Sigmoid colon (tissue), 7 donors: ENCODE measurements around the gene STK32A. TPM values are rescaled to one million over a fixed set of nuclear protein-coding genes. Genes with fewer than 3 reads are reported as not detected.

Experiments used
- DNase-seq: peaks from one replicate; pipeline ENCODE4 v3.0.0-alpha.2; 2019
- H3K27ac ChIP-seq, 4 donors: fragments of 200-600 bp; sonication (generic); one replicate each; pipeline ENCODE4 v1.5.1; 2016 to 2019; ENCODE audit warnings: mild to moderate bottlenecking in 1 of 4
- H3K27me3 ChIP-seq, 3 donors: fragments of 200-600 bp; sonication (generic); one replicate each; pipeline ENCODE4 v1.5.1; 2019; ENCODE audit warnings: mild to moderate bottlenecking in 1 of 3
- H3K36me3 ChIP-seq, 4 donors: fragments of 200-600 bp; sonication (generic); one replicate each; pipeline ENCODE4 v1.5.1; 2016 to 2019
- H3K4me1 ChIP-seq, 4 donors: fragments of 200-600 bp; sonication (generic); one replicate each; pipeline ENCODE4 v1.5.1; 2017 to 2019
- H3K4me3 ChIP-seq, 4 donors: fragments of 200-600 bp; sonication (generic); one replicate each; pipeline ENCODE4 v1.5.1; 2017 to 2019; ENCODE audit warnings: mild to moderate bottlenecking in 2 of 4, moderate library complexity in 1 of 4
- H3K9me3 ChIP-seq, 4 donors: fragments of 200-600 bp in 3 of 4; sonication (generic) in 3 of 4; one replicate each; pipeline versions ENCODE4 v1.5.1 to v1.6.1; 2013 to 2019
- CTCF ChIP-seq, 4 experiments: fragments of 450-650 bp in 3 of 4; fragments of 200-600 bp in 1 of 4; IDR thresholded peaks; one replicate each; pipeline ENCODE4 v1.5.1; 2016 to 2019; ENCODE audit warnings: antibody characterized with exemption in 4 of 4, mild to moderate bottlenecking in 3 of 4, moderate library complexity in 2 of 4
- EP300 ChIP-seq, 4 donors: sonication (generic); formaldehyde crosslinking; IDR thresholded peaks; one replicate each; pipeline ENCODE4 v1.6.1; 2017; ENCODE audit warnings: antibody characterized with exemption in 4 of 4
- POLR2A ChIP-seq, 2 donors: fragments of 450-650 bp; IDR thresholded peaks; one replicate each; pipeline ENCODE4 v1.6.1; 2016; ENCODE audit warnings: antibody characterized with exemption in 2 of 2, mild to moderate bottlenecking in 2 of 2, moderate library complexity in 2 of 2
- POLR2AphosphoS5 ChIP-seq, 4 donors: sonication (generic); formaldehyde crosslinking; IDR thresholded peaks; one replicate each; pipeline ENCODE4 v1.6.1; 2017; ENCODE audit warnings: antibody characterized with exemption in 4 of 4
- WGBS, 2 donors: extraction: QIAGEN DNeasy Blood & Tissue Kit; methylation state at CpG; one replicate each; pipeline ENCODE4 v1.1.7; 2013; 5-methylcytosine and 5-hydroxymethylcytosine counted together
- intact Hi-C: fragments of 100-400 bp; cut with DNase I; formaldehyde crosslinking; loops from one replicate; pipeline ENCODE4 v1.15.1; 2023
- polyA plus RNA-seq, 3 donors: library from polyadenylated mRNA; stranded (reverse); fragments of 200-250 nt; gene quantifications; one replicate each; pipeline ENCODE4 v1.2.3, GENCODE V29; 2013
- total RNA-seq, 4 donors: library from RNA; depleted of rRNA; stranded (reverse); fragments of >200 nt; gene quantifications; one replicate each; pipeline ENCODE4 v1.1.0, GENCODE V29; 2016
- donor health status: healthy with polysubstance abuse.
- donor health status: Bipolar disorder and iron deficiency.
- donor health status: healthy.

Gene STK32A
- total and polyA plus RNA-seq, 7 donors = under 0.01 to 9.1 (median 4.5) TPM; not detected in 1

GRCh38 chr5:147190331-147190730 is 44.5 kb upstream of the STK32A start:
- Histone ChIP-seq H3K36me3 (no peaks in the 10 kb centered on the region), H3K4me3 (no peak overlapping the region), H3K27ac (no peak overlapping the region), H3K27me3 (no peaks in the 10 kb centered on the region), H3K9me3 (no peaks in the 10 kb centered on the region), H3K4me1 (peaks cover 0 to 4% (median 1%) of the 10 kb centered on the region in 4 donors)
- DNase-seq = no peak
- TF ChIP-seq POLR2A (IDR thresholded peaks at IDR 0.05) = no peak
- no peak for TF ChIP-seq EP300 (IDR thresholded peaks at IDR 0.05)
- TF ChIP-seq POLR2AphosphoS5 (IDR thresholded peaks at IDR 0.05) = no peak
- no peak for TF ChIP-seq CTCF (IDR thresholded peaks at IDR 0.05)
- WGBS, 2 donors = 50 to 63% methylated on average over 1 of the region's 1 CpG
- intact Hi-C loops = no loop called here

GRCh38 chr5:147193123-147193522 is 41.7 kb upstream of the STK32A start:
- DNase-seq = no peak
- no peak overlapping the region for H3K27ac ChIP-seq
- no peak for TF ChIP-seq EP300 (IDR thresholded peaks at IDR 0.05)
- no peak for TF ChIP-seq CTCF (IDR thresholded peaks at IDR 0.05)
- TF ChIP-seq POLR2A (IDR thresholded peaks at IDR 0.05) = no peak
- TF ChIP-seq POLR2AphosphoS5 (IDR thresholded peaks at IDR 0.05) = no peak
- H3K4me3 ChIP-seq = no peak overlapping the region
- WGBS, 2 donors = 72 to 84% methylated on average over 1 of the region's 1 CpG
- no peaks in the 10 kb centered on the region for H3K36me3 ChIP-seq
- no peaks in the 10 kb centered on the region for H3K27me3 ChIP-seq
- no peaks in the 10 kb centered on the region for H3K9me3 ChIP-seq
- H3K4me1 ChIP-seq = peaks cover 0 to 4% (median 1%) of the 10 kb centered on the region in 4 donors
- intact Hi-C loops = no loop called here

- Histone ChIP-seq H3K27ac (no peak overlapping the region), H3K27me3 (no peaks in the 10 kb centered on the region), H3K4me1 (no peaks in the 10 kb centered on the region), H3K4me3 (no peak overlapping the region), H3K9me3 (no peaks in the 10 kb centered on the region), H3K36me3 (no peaks in the 10 kb centered on the region)
- TF ChIP-seq CTCF (IDR thresholded peaks at IDR 0.05) = no peak
- no peak for TF ChIP-seq EP300 (IDR thresholded peaks at IDR 0.05)
- no peak for TF ChIP-seq POLR2A (IDR thresholded peaks at IDR 0.05)
- no peak for TF ChIP-seq POLR2AphosphoS5 (IDR thresholded peaks at IDR 0.05)
- no peak for DNase-seq
- intact Hi-C loops = no loop called here
- WGBS, 2 donors = 49 to 71% methylated on average over 5 of the region's 5 CpGs
These were observed 34.8 kb upstream of the STK32A start for GRCh38 chr5:147200004-147200403.

GRCh38 chr5:147203213-147203612 is 31.6 kb upstream of the STK32A start:
- Histone ChIP-seq H3K4me3 (no peak overlapping the region), H3K4me1 (no peaks in the 10 kb centered on the region), H3K36me3 (no peaks in the 10 kb centered on the region), H3K9me3 (no peaks in the 10 kb centered on the region), H3K27ac (no peak overlapping the region), H3K27me3 (no peaks in the 10 kb centered on the region)
- intact Hi-C loops = no loop called here
- DNase-seq = no peak
- 56 to 74% methylated on average over 4 of the region's 4 CpGs for WGBS, 2 donors
- TF ChIP-seq POLR2AphosphoS5 (IDR thresholded peaks at IDR 0.05) (no peak), CTCF (IDR thresholded peaks at IDR 0.05) (no peak), EP300 (IDR thresholded peaks at IDR 0.05) (no peak), POLR2A (IDR thresholded peaks at IDR 0.05) (no peak)

GRCh38 chr5:147204576-147204975 is 30.2 kb upstream of the STK32A start:
- WGBS, 2 donors = 75 to 82% methylated on average over 2 of the region's 2 CpGs
- DNase-seq = no peak
- H3K36me3 ChIP-seq = no peaks in the 10 kb centered on the region
- no peak for TF ChIP-seq EP300 (IDR thresholded peaks at IDR 0.05)
- no peak for TF ChIP-seq POLR2A (IDR thresholded peaks at IDR 0.05)
- TF ChIP-seq CTCF (IDR thresholded peaks at IDR 0.05) = no peak
- TF ChIP-seq POLR2AphosphoS5 (IDR thresholded peaks at IDR 0.05) = no peak
- H3K4me3 ChIP-seq = no peak overlapping the region
- H3K9me3 ChIP-seq = no peaks in the 10 kb centered on the region
- H3K27me3 ChIP-seq = no peaks in the 10 kb centered on the region
- no peaks in the 10 kb centered on the region for H3K4me1 ChIP-seq
- no peak overlapping the region for H3K27ac ChIP-seq
- intact Hi-C loops = no loop called here
